ENCODE results near the gene BTBD16. TPM values are rescaled to one million over a fixed set of nuclear protein-coding genes. Genes with fewer than 3 reads are reported as not detected.

BTBD16 gene
- total and polyA plus RNA-seq, 5 experiments from 2014 or later: not detected

DNA sequence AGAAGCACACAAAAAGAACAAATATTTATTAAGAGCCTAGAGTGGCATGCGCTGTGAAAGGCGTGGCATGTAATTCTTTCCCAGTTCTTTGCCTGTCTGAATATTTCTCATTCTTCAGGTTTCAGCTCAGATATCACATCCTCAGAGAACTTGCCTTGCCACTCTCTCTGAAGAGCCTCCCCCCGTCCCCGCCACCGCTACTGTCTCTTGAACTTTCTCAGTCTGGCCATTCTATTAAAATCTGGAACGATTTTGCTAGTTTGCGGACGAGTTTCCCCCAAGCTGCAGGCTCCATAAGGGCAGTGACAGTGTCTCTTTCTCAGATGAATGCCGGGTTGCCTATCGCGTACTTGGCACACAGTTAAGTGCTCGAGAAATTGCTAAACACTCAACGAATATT lies 102.6 kb downstream of the BTBD16 start:
- POLR2A ChIA-PET: interaction anchor here (0.9 to 2.7 kb wide), 16 partner anchors 14 to 781 kb away, joined by 3 to 31 read pairs (median 10); partner anchors contain the start of gene BUB3
- Mint-ChIP-seq H3K36me3 (peaks cover 0 to 7% (median 0%) of the 10 kb centered on the region in 3 donors), H3K27ac (peak overlapping the region; percentile 79 to 94 (median 89)), H3K4me1 (peaks cover 8 to 35% (median 31%) of the 10 kb centered on the region in 4 donors), H3K9me3 (no peaks in the 10 kb centered on the region), H3K27me3 (peaks cover 0 to 10% (median 3%) of the 10 kb centered on the region in 5 donors), H3K4me3 (peak overlapping the region; percentile 89 to 97 (median 94))
- DNase-seq (peak in 2 of 10 donors; percentile 10 to 11), ATAC-seq (no peak)

- peak; percentile 87 to 88 for ATAC-seq
- Mint-ChIP-seq H3K4me1 (peaks cover 15 to 41% (median 37%) of the 10 kb centered on the region in 4 donors), H3K4me3 (peak within 1 kb of the TSS; percentile 91 to 98 (median 94)), H3K27me3 (peaks cover 0 to 10% (median under 1%) of the 10 kb centered on the region in 5 donors), H3K36me3 (peaks cover under 1 to 7% (median 4%) of the 10 kb centered on the region in 3 donors), H3K9me3 (peaks cover 0 to 3% (median 0%) of the 10 kb centered on the region in 9 donors), H3K27ac (peak within 1 kb of the TSS; percentile 86 to 97 (median 96))
- DNase-seq: peak; percentile 86 to 94 (median 92)
- POLR2A ChIA-PET: interaction anchor here (0.9 to 2.7 kb wide), 18 partner anchors 13 to 780 kb away, joined by 3 to 31 read pairs (median 9); partner anchors contain the start of gene BUB3
These were observed 103.3 kb downstream of the BTBD16 start, which contains the start of gene PLEKHA1 for GRCh38 chr10:122374237-122374858. TSS of gene PLEKHA1 (plus strand) at chr10:122374708. CDS start at chr10:122393201, 18,493 bp downstream.

- H3K36me3 Mint-ChIP-seq: peaks cover 3 to 12% (median 8%) of the 10 kb centered on the region in 3 donors
- ATAC-seq: peak; percentile 59 to 66
- H3K27ac Mint-ChIP-seq: peak overlapping the region; percentile 78 to 97 (median 96)
- peaks cover 0 to 10% (median 0%) of the 10 kb centered on the region in 5 donors for H3K27me3 Mint-ChIP-seq
- peak overlapping the region; percentile 91 to 98 (median 93) for H3K4me3 Mint-ChIP-seq
- peak; percentile 58 to 83 (median 74) for DNase-seq
- H3K4me1 Mint-ChIP-seq: peaks cover 17 to 48% (median 43%) of the 10 kb centered on the region in 4 donors
- peaks cover 0 to 10% (median 0%) of the 10 kb centered on the region in 9 donors for H3K9me3 Mint-ChIP-seq
- POLR2A ChIA-PET: interaction anchor here (0.9 to 2.7 kb wide), 16 partner anchors 15 to 779 kb away, joined by 3 to 31 read pairs (median 10); partner anchors contain the start of gene BUB3
These were observed 104.0 kb downstream of the BTBD16 start for GRCh38 chr10:122374859-122375678.

- DNase-seq (no peak), ATAC-seq (no peak)
- peak overlapping the region; percentile 90 to 98 (median 93) for H3K4me3 Mint-ChIP-seq
- POLR2A ChIA-PET: interaction anchor here (1.1 to 2.7 kb wide), 7 partner anchors 26 to 59 kb away, joined by 3 to 31 read pairs (median 13); no protein-coding TSS in a partner anchor
- H3K27me3 Mint-ChIP-seq: peaks cover 0 to 7% (median 0%) of the 10 kb centered on the region in 5 donors
- H3K27ac Mint-ChIP-seq: peak overlapping the region; percentile 78 to 97 (median 96)
- peaks cover 0 to 17% (median 2%) of the 10 kb centered on the region in 9 donors for H3K9me3 Mint-ChIP-seq
- H3K4me1 Mint-ChIP-seq: peaks cover 22 to 55% (median 49%) of the 10 kb centered on the region in 4 donors
- H3K36me3 Mint-ChIP-seq: peaks cover 9 to 18% (median 12%) of the 10 kb centered on the region in 3 donors
These were observed 104.6 kb downstream of the BTBD16 start for GRCh38 chr10:122375679-122376160.

DNA sequence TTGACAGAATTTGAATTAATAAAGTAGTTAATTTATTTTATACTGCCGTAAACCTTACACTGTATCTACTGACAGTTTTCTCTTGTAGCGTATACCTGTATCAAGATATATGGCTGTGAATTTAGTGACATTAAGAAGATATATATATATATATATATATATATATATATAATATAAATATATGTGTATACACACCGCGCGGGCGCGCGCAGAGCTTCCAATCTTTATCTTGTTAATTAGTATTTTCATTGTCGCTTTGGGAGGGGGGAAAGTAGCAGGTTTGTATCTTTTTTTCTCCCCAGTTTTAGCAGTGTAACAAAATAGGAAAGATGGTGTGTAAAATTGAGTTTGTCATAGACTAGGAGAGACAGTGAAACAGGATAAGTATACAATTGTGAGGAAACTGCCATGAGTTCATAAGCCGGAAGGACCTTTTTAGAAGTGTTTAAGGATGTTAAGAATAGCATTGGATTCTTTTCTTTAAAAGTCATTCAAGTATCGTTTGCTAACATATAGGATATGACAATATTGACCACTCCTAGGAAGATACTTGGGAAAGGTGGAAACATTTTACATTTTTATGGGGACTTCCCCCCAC lies 105.4 kb downstream of the BTBD16 start:
- POLR2A ChIA-PET: interaction anchor here (1.1 kb wide), 1 partner anchor 36 kb away, joined by 3 read pairs; no protein-coding TSS in a partner anchor
- H3K27me3 Mint-ChIP-seq: no peaks in the 10 kb centered on the region
- ATAC-seq (no peak), DNase-seq (no peak)
- peak overlapping the region in 9 of 10 donors; percentile 41 to 96 (median 78) for H3K4me3 Mint-ChIP-seq
- peak overlapping the region in 3 of 10 donors; percentile 5 to 66 (median 12) for H3K27ac Mint-ChIP-seq
- H3K36me3 Mint-ChIP-seq: peaks cover 11 to 23% (median 12%) of the 10 kb centered on the region in 3 donors
- H3K4me1 Mint-ChIP-seq: peaks cover 27 to 62% (median 56%) of the 10 kb centered on the region in 4 donors
- H3K9me3 Mint-ChIP-seq: peaks cover 0 to 24% (median 2%) of the 10 kb centered on the region in 9 donors

DNA sequence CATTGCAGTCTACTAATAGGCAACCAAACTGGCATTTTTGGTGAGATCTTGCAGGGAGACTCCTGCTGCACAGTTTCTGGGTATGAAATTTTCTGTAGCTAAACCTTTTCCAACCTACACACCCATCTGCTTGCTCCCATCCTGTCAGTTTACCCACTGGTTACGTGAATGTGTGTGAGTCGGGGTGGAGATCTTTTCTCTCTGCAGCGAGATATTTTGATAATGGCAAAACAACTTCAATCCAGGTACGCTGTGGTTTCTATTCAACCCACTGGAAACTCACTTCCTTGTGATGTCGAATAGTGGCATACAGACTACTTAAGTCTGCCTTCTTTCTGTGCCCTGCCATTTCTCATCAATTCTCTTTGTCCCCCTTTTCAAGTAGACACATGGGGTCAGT lies 107.9 kb downstream of the BTBD16 start:
- ATAC-seq: no peak
- peaks cover 0 to 25% (median 2%) of the 10 kb centered on the region in 9 donors for H3K9me3 Mint-ChIP-seq
- peak overlapping the region in 9 of 10 donors; percentile 23 to 87 (median 72) for H3K27ac Mint-ChIP-seq
- no peak for DNase-seq
- peaks cover 12 to 23% (median 15%) of the 10 kb centered on the region in 3 donors for H3K36me3 Mint-ChIP-seq
- no peaks in the 10 kb centered on the region for H3K27me3 Mint-ChIP-seq
- peak overlapping the region in 9 of 10 donors; percentile 17 to 74 (median 49) for H3K4me3 Mint-ChIP-seq
- H3K4me1 Mint-ChIP-seq: peaks cover 35 to 71% (median 62%) of the 10 kb centered on the region in 4 donors
- POLR2A ChIA-PET: interaction anchor here (0.9 kb wide), 1 partner anchor 10 kb away, joined by 3 read pairs; no protein-coding TSS in a partner anchor

GRCh38 chr10:122379537-122379936 lies 108.4 kb downstream of the BTBD16 start:
- Mint-ChIP-seq H3K27me3 (no peaks in the 10 kb centered on the region), H3K4me3 (peak overlapping the region in 9 of 10 donors; percentile 13 to 74 (median 49)), H3K27ac (peak overlapping the region in 9 of 10 donors; percentile 23 to 87 (median 72)), H3K36me3 (peaks cover 12 to 23% (median 15%) of the 10 kb centered on the region in 3 donors), H3K9me3 (peaks cover 0 to 25% (median 2%) of the 10 kb centered on the region in 9 donors), H3K4me1 (peaks cover 35 to 69% (median 61%) of the 10 kb centered on the region in 4 donors)
- POLR2A ChIA-PET: no interaction called here
- ATAC-seq: no peak
- no peak for DNase-seq

GRCh38 chr10:122380703-122381102 lies 109.6 kb downstream of the BTBD16 start:
- Mint-ChIP-seq H3K4me3 (peak overlapping the region in 2 of 10 donors; percentile 24 to 31), H3K27me3 (no peaks in the 10 kb centered on the region), H3K9me3 (peaks cover 0 to 25% (median 2%) of the 10 kb centered on the region in 9 donors), H3K4me1 (peaks cover 37 to 69% (median 60%) of the 10 kb centered on the region in 4 donors), H3K27ac (peak overlapping the region in 5 of 10 donors; percentile 26 to 80 (median 50)), H3K36me3 (peaks cover 6 to 23% (median 15%) of the 10 kb centered on the region in 3 donors)
- ATAC-seq: no peak
- POLR2A ChIA-PET: no interaction called here
- DNase-seq: no peak

DNA sequence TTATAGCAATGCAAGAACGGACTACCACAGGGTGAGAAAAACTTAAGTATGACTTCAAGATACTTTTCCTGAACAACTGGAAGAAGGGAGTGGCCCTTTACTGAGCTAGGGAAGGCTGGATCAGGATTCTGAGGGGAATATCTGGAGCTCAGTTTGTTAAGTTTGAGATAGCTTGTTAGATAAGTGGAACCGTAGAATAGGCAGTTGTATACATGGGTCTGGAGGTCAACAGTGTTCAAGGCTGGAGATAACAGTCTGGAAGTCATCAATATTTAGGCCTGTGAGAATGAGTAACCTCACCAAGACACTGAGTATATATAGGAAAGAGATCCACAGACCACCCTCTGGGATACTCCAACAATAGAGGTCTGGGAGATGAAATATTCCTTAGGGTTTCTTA lies 110.6 kb downstream of the BTBD16 start:
- no peak for ATAC-seq
- Mint-ChIP-seq H3K36me3 (peaks cover 5 to 23% (median 16%) of the 10 kb centered on the region in 3 donors), H3K27me3 (no peaks in the 10 kb centered on the region), H3K9me3 (peaks cover 0 to 25% (median 2%) of the 10 kb centered on the region in 9 donors), H3K4me3 (peak overlapping the region in 1 of 10 donors; percentile 30), H3K4me1 (peaks cover 31 to 73% (median 61%) of the 10 kb centered on the region in 4 donors), H3K27ac (peak overlapping the region in 8 of 10 donors; percentile 32 to 81 (median 67))
- POLR2A ChIA-PET: no interaction called here
- DNase-seq: no peak

DNA sequence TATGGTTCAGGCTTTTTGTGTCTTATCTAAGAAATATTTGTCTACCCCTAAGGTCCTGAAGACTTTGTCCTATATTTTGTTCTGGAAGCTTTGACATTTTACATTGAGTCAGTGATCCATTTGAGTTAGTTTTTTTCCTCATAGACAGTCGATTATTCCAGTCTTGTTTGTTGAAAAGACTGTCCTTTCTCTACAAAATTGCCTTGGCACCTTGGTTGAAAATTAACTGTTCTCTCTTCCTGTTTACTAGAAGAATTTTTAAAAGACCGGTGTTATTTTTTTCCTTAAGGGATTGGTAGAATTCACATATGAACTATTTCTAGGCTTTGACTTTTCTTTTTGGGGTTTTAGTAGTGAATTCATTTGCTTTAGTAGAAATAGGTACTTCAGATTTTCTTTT lies 115.4 kb downstream of the BTBD16 start:
- H3K4me3 Mint-ChIP-seq: no peak overlapping the region
- DNase-seq (no peak), ATAC-seq (no peak)
- H3K27ac Mint-ChIP-seq: no peak overlapping the region
- H3K9me3 Mint-ChIP-seq: peaks cover 0 to under 1% (median 0%) of the 10 kb centered on the region in 9 donors
- peaks cover 26 to 74% (median 60%) of the 10 kb centered on the region in 4 donors for H3K4me1 Mint-ChIP-seq
- peaks cover 0 to 30% (median 29%) of the 10 kb centered on the region in 3 donors for H3K36me3 Mint-ChIP-seq
- POLR2A ChIA-PET: no interaction called here
- H3K27me3 Mint-ChIP-seq: no peaks in the 10 kb centered on the region

DNA sequence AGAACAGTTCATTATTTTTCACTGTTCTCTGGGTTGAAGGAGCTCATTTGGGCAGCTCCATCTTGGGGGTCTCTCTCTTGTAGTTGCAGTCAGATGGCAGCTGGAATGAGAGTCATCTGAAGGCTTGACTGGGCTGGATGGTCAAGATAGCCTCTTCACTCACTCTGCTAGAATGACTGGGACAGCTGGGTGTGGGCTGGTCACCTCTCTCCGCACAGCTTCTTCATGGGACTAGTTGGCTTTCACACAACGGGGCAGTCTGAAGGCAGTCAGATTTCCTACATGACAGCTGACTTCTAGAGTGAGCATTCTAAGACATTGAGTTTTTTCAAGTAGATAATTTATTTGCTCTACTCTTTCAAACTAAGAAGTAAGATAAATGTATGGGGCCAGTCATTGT lies 116.5 kb downstream of the BTBD16 start:
- Mint-ChIP-seq H3K4me1 (peaks cover 22 to 74% (median 57%) of the 10 kb centered on the region in 4 donors), H3K27me3 (no peaks in the 10 kb centered on the region), H3K9me3 (no peaks in the 10 kb centered on the region), H3K4me3 (peak overlapping the region in 2 of 10 donors; percentile 20 to 30), H3K36me3 (peaks cover 0 to 34% (median 29%) of the 10 kb centered on the region in 3 donors), H3K27ac (peak overlapping the region in 1 of 10 donors; percentile 55)
- POLR2A ChIA-PET: interaction anchor here (0.5 to 1.0 kb wide), 3 partner anchors 9 to 14 kb away, joined by 3 read pairs; partner anchors contain the start of gene PLEKHA1
- ATAC-seq: no peak
- no peak for DNase-seq
